Vagina (tissue), 2 donors: ENCODE results near the gene TTR. TPM values are rescaled to one million over a fixed set of nuclear protein-coding genes. Genes with fewer than 3 reads are reported as not detected.

Experiments
- DNase-seq, 2 donors: peaks; one replicate each; pipeline ENCODE4 v3.0.0-alpha.2; 2017; ENCODE audit errors: extremely low spot score in 2 of 2
- H3K27ac ChIP-seq: fragments of 200-600 bp; sonication (generic); one replicate; pipeline ENCODE4 v1.5.1; 2019
- H3K27me3 ChIP-seq: fragments of 200-600 bp; sonication (generic); one replicate; pipeline ENCODE4 v1.5.1; 2019
- H3K36me3 ChIP-seq, 2 donors: fragments of 200-600 bp; sonication (generic); one replicate each; pipeline ENCODE4 v1.5.1; 2017 to 2019
- H3K4me1 ChIP-seq: fragments of 200-600 bp; sonication (generic); one replicate; pipeline ENCODE4 v1.5.1; 2019
- H3K4me3 ChIP-seq, 2 donors: fragments of 200-600 bp; sonication (generic); 1 replicate in 1 of 2; 2 replicates in 1 of 2; pipeline ENCODE4 v1.5.1; 2016 to 2019
- H3K9me3 ChIP-seq: fragments of 200-600 bp; sonication (generic); one replicate; pipeline ENCODE4 v1.5.1; 2019
- POLR2A ChIP-seq, 2 donors: fragments of 450-650 bp; IDR thresholded peaks; one replicate each; pipeline ENCODE4 v1.6.1; 2017; ENCODE audit warnings: antibody characterized with exemption in 2 of 2, mild to moderate bottlenecking in 2 of 2, moderate library complexity in 2 of 2
- POLR2AphosphoS5 ChIP-seq, 2 donors: sonication (generic); formaldehyde crosslinking; IDR thresholded peaks; one replicate each; pipeline ENCODE4 v1.9.0; 2017; ENCODE audit warnings: antibody characterized with exemption in 2 of 2, mild to moderate bottlenecking in 2 of 2, low read depth in 1 of 2; ENCODE audit not compliant: insufficient read depth in 1 of 2
- intact Hi-C: fragments of 100-400 bp; cut with DNase I; formaldehyde crosslinking; loops from one replicate; pipeline ENCODE4 v1.15.1; 2023
- total RNA-seq: library from RNA; depleted of rRNA; stranded (reverse); fragments of >200 nt; gene quantifications from one replicate; pipeline ENCODE4 v1.2.3, GENCODE V29; 2016
- TF ChIP-seq, protein P1 (sequence below), 3 experiments: fragments of 450-650 bp in 2 of 3; fragments of 200-600 bp in 1 of 3; sonication (generic) in 1 of 3; IDR thresholded peaks; one replicate each; pipeline ENCODE4 v1.5.1; 2017 to 2019; ENCODE audit warnings: antibody characterized with exemption in 3 of 3, mild to moderate bottlenecking in 2 of 3, moderate library complexity in 2 of 3

Gene TTR
- total RNA-seq, 1 donor from 2014 or later = not detected

DNA sequence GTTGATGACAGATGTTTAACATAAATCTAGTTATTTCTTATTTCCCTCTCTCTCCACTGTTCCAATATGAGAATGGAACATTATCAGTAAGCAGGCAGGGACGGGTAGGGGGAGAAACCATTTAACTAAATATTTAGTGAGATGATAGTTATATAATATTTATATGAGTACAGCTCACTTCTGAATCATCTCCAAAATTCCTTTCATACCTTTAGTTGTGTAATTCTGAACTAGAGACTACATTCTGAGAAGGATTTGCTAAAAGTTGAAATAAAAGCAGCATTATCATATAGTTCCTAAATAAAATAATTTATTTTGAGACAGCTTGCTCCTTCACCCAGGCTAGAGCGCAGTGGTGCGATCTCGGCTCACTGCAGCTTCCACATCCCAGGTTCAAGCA is 51.3 kb downstream of the TTR start:
- Histone ChIP-seq H3K27ac (no peak overlapping the region), H3K4me3 (no peak overlapping the region)
- intact Hi-C loops = no loop called here

DNA sequence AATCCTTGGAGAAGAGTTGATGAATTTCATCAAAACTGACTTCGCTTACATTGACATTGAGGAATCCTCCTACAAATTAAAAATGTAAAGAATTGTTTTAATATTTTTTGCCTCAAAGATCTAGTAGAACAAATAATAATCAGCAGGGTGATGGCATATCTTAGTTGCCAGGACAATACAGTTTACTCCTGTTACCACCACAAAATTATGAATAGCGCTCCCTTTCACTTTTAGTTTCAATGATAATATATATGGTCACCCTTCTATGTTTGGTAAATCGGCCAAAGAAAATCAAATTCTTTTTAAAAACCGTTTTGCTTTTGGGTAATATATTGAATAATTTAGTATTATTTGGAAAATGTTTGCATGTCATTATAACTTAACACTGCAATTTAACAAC is 53.7 kb downstream of the TTR start:
- no peaks in the 10 kb centered on the region for H3K27me3 ChIP-seq
- no peaks in the 10 kb centered on the region for H3K4me1 ChIP-seq
- intact Hi-C loops = no loop called here
- TF ChIP-seq, protein P1, sequence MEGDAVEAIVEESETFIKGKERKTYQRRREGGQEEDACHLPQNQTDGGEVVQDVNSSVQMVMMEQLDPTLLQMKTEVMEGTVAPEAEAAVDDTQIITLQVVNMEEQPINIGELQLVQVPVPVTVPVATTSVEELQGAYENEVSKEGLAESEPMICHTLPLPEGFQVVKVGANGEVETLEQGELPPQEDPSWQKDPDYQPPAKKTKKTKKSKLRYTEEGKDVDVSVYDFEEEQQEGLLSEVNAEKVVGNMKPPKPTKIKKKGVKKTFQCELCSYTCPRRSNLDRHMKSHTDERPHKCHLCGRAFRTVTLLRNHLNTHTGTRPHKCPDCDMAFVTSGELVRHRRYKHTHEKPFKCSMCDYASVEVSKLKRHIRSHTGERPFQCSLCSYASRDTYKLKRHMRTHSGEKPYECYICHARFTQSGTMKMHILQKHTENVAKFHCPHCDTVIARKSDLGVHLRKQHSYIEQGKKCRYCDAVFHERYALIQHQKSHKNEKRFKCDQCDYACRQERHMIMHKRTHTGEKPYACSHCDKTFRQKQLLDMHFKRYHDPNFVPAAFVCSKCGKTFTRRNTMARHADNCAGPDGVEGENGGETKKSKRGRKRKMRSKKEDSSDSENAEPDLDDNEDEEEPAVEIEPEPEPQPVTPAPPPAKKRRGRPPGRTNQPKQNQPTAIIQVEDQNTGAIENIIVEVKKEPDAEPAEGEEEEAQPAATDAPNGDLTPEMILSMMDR (IDR thresholded peaks at IDR 0.05) = no peak
- TF ChIP-seq POLR2A (IDR thresholded peaks at IDR 0.05) = no peak
- no peak for TF ChIP-seq POLR2AphosphoS5 (IDR thresholded peaks at IDR 0.05; ENCODE audit: insufficient read depth in 1 of 2, low read depth in 1 of 2)
- H3K27ac ChIP-seq = no peak overlapping the region
- H3K36me3 ChIP-seq = no peaks in the 10 kb centered on the region
- H3K9me3 ChIP-seq = no peaks in the 10 kb centered on the region
- no peak for DNase-seq
- H3K4me3 ChIP-seq = no peak overlapping the region

More for the DNA sequence above, 51.3 kb downstream of the TTR start:
- DNase-seq = no peak
- TF ChIP-seq POLR2AphosphoS5 (IDR thresholded peaks at IDR 0.05; ENCODE audit: insufficient read depth in 1 of 2, low read depth in 1 of 2) (no peak), POLR2A (IDR thresholded peaks at IDR 0.05) (no peak)
- TF ChIP-seq, protein P1 (IDR thresholded peaks at IDR 0.05) = no peak
- Histone ChIP-seq H3K9me3 (no peaks in the 10 kb centered on the region), H3K4me1 (no peaks in the 10 kb centered on the region), H3K27me3 (no peaks in the 10 kb centered on the region), H3K36me3 (no peaks in the 10 kb centered on the region)

DNA sequence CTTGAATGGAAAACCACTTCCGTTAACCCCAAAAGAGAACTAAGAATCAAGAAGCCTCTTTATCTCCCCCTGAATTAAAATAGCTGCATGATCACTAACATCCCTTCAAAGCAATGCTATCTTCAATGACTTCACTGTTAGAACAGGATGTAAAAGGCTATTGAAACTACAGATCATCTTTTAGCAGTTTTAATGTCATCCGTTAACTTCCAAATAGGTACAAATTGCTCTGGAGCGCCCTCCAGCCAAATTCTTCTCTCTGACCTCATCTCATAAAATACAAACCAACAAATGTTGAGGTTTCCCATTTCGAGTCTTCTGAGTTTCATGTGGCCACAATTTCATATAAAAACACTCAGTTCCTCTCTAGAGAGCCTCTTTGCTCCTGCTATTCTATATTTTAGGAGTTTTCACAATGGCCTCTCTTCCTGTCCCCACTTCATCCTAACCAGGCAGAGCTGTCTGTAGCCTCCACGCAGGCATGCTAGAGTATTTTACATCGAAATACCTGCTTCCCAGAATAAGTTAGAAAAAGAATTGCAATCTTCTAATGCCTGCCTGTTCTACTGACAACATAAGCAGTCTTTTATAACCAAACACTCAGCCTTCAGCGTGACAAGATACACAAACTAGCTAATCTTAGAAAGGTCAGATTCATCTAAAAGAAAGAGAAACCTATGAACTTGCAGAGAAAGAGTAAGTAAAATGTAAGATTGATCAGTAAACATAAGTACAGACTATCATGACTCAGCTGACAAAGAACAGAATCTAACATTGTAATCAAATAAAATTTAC is 54.9 kb downstream of the TTR start:
- no peak for TF ChIP-seq POLR2A (IDR thresholded peaks at IDR 0.05)
- no peak for TF ChIP-seq POLR2AphosphoS5 (IDR thresholded peaks at IDR 0.05; ENCODE audit: insufficient read depth in 1 of 2, low read depth in 1 of 2)
- TF ChIP-seq, protein P1 (IDR thresholded peaks at IDR 0.05) = no peak
- Histone ChIP-seq H3K4me3 (no peak overlapping the region), H3K36me3 (no peaks in the 10 kb centered on the region), H3K27me3 (no peaks in the 10 kb centered on the region), H3K27ac (no peak overlapping the region), H3K9me3 (no peaks in the 10 kb centered on the region), H3K4me1 (no peaks in the 10 kb centered on the region)
- DNase-seq = no peak
- intact Hi-C loops = no loop called here

DNA sequence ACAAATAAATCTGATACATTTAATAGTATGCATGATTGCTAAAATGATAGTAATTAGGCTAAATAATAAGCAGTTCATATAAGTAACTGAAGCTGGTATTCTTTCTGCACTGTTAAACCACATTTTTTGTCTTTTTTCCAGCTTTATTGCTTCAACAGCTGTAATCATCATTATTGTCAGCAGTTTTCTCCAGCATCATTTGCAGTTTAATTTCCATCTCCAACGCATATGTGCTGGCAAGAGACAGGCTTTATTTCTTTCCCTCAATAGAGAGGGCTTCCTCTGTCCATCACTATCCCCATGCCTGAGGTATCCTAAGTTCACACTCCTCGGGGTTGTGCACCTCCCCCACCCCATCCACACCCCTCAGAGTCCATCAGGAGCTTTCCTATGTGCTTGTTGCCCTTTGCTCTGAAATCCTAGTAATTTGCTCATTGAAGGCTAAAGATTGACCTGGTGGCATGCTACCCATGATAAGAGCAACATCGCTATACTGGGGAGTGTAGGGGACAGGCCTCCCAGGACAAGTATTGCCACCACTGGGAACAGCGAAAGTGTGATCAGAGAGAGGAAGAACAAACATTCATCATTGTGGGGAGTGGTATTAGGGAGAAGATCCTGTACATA is 55.6 kb downstream of the TTR start:
- no peaks in the 10 kb centered on the region for H3K4me1 ChIP-seq
- intact Hi-C loops = no loop called here

More for the DNA sequence above, 55.6 kb downstream of the TTR start:
- Histone ChIP-seq H3K36me3 (no peaks in the 10 kb centered on the region), H3K4me3 (no peak overlapping the region), H3K9me3 (no peaks in the 10 kb centered on the region), H3K27ac (no peak overlapping the region), H3K27me3 (no peaks in the 10 kb centered on the region)
- DNase-seq = no peak
- TF ChIP-seq POLR2AphosphoS5 (IDR thresholded peaks at IDR 0.05; ENCODE audit: insufficient read depth in 1 of 2, low read depth in 1 of 2) (no peak), POLR2A (IDR thresholded peaks at IDR 0.05) (no peak)
- TF ChIP-seq, protein P1 (IDR thresholded peaks at IDR 0.05) = no peak

Other genes with a start within 250 kb of the TTR start
- not detected for gene DSG4, start 215.1 kb upstream of the TTR start, total RNA-seq
- 192 TPM for gene DSG3, start 144.1 kb upstream of the TTR start, total RNA-seq
- 11.8 TPM for gene DSG2, start 93.7 kb upstream of the TTR start, total RNA-seq
- 2.5 TPM for gene B4GALT6, start 92.7 kb downstream of the TTR start, total RNA-seq
- gene SLC25A52, start 169.0 kb downstream of the TTR start, total RNA-seq = not detected